WTC11 (cell line): ENCODE measurements around the gene MACF1. TPM values are rescaled to one million over a fixed set of nuclear protein-coding genes. Genes with fewer than 3 reads are reported as not detected.

ENCODE experiments used
- ATAC-seq: fragments of 200-7000 bp; cut with Tn5 transposase; 2 replicates; pipeline ENCODE4 v1.10.0; 2021; ENCODE audit warnings: mild to moderate bottlenecking, moderate library complexity
- CTCF ChIA-PET: fragments of 300-600 bp; sonication (Branson Sonifier 250); formaldehyde crosslinking; loops from one replicate; lab custom pipeline; 2021; ENCODE audit warnings: antibody characterized with exemption; lab: Charles Lee
- POLR2A ChIA-PET: fragments of 350-600 bp; sonication (Branson Sonifier 250); formaldehyde crosslinking; loops from one replicate; lab custom pipeline; 2021; ENCODE audit warnings: antibody characterized with exemption; lab: Charles Lee
- DNase-seq: peaks from one replicate; pipeline ENCODE4 v3.0.0; 2021; ENCODE audit warnings: low spot score
- H3K27ac Mint-ChIP-seq: 2 replicates; pipeline ENCODE4 v1.8.0; 2021; ENCODE audit warnings: mixed read lengths
- H3K27me3 Mint-ChIP-seq: 2 replicates; pipeline ENCODE4 v1.8.0; 2021; ENCODE audit warnings: low read depth, mild to moderate bottlenecking, moderate library complexity, mixed read lengths
- H3K36me3 Mint-ChIP-seq: 2 replicates; pipeline ENCODE4 v1.8.0; 2021; ENCODE audit warnings: mixed read lengths
- H3K4me1 Mint-ChIP-seq: 2 replicates; pipeline ENCODE4 v1.8.0; 2022; ENCODE audit warnings: mixed read lengths
- H3K4me3 Mint-ChIP-seq: 2 replicates; pipeline ENCODE4 v1.8.0; 2021; ENCODE audit warnings: mild to moderate bottlenecking, moderate library complexity, mixed read lengths
- H3K9me3 Mint-ChIP-seq: 2 replicates; pipeline ENCODE4 v1.8.0; 2021; ENCODE audit warnings: mixed read lengths
- ATF3 ChIP-seq: sonication (generic); formaldehyde crosslinking; conservative IDR thresholded peaks from 2 replicates; pipeline ENCODE4 v1.8.1; 2022; ENCODE audit warnings: mild to moderate bottlenecking, missing genetic modification reagents
- CREM ChIP-seq: sonication (generic); formaldehyde crosslinking; IDR thresholded peaks from 2 replicates; pipeline ENCODE4 v1.8.1; 2022; ENCODE audit warnings: mild to moderate bottlenecking, missing genetic modification reagents, moderate library complexity
- E2F5 ChIP-seq: sonication (generic); formaldehyde crosslinking; IDR thresholded peaks from 2 replicates; pipeline ENCODE4 v1.8.1; 2022; ENCODE audit warnings: mild to moderate bottlenecking, moderate library complexity, missing genetic modification reagents
- ELF4 ChIP-seq: sonication (generic); formaldehyde crosslinking; IDR thresholded peaks from 2 replicates; pipeline ENCODE4 v1.8.1; 2022; ENCODE audit warnings: low read depth, mild to moderate bottlenecking, moderate library complexity, missing genetic modification reagents
- FOXJ3 ChIP-seq: sonication (generic); formaldehyde crosslinking; IDR thresholded peaks from 2 replicates; pipeline ENCODE4 v1.9.0; 2021; ENCODE audit warnings: missing genetic modification reagents, mild to moderate bottlenecking, borderline replicate concordance
- FOXP1 ChIP-seq: sonication (generic); formaldehyde crosslinking; IDR thresholded peaks from 2 replicates; pipeline ENCODE4 v1.8.0; 2022; ENCODE audit warnings: missing genetic modification reagents, mild to moderate bottlenecking, moderate library complexity, borderline replicate concordance
- FOXP4 ChIP-seq: sonication (generic); formaldehyde crosslinking; IDR thresholded peaks from 2 replicates; pipeline ENCODE4 v1.8.0; 2022; ENCODE audit warnings: mild to moderate bottlenecking, missing genetic modification reagents
- GABPB1 ChIP-seq: sonication (generic); formaldehyde crosslinking; IDR thresholded peaks from 2 replicates; pipeline ENCODE4 v1.8.1; 2023; ENCODE audit warnings: mild to moderate bottlenecking, missing genetic modification reagents
- GRHL2 ChIP-seq: fragments of 250-450 bp; sonication (Bioruptor Pico); IDR thresholded peaks from 2 replicates; pipeline ENCODE4 v1.8.0; 2022; ENCODE audit warnings: mild to moderate bottlenecking, moderate library complexity; ENCODE audit not compliant: insufficient replicate concordance, severe bottlenecking
- HMGA2 ChIP-seq: fragments of 250-450 bp; sonication (Bioruptor Pico); IDR thresholded peaks from 2 replicates; pipeline ENCODE4 v1.4.0; 2021; ENCODE audit warnings: mild to moderate bottlenecking, moderate library complexity
- HMGXB4 ChIP-seq: sonication (generic); formaldehyde crosslinking; IDR thresholded peaks from 2 replicates; pipeline ENCODE4 v1.8.1; 2023; ENCODE audit warnings: mild to moderate bottlenecking, moderate library complexity, missing genetic modification reagents
- MAX ChIP-seq: sonication (generic); formaldehyde crosslinking; IDR thresholded peaks from 2 replicates; pipeline ENCODE4 v1.8.0; 2022; ENCODE audit warnings: mild to moderate bottlenecking, missing genetic modification reagents
- NFYB ChIP-seq: sonication (generic); formaldehyde crosslinking; conservative IDR thresholded peaks from 2 replicates; pipeline ENCODE4 v1.8.0; 2022; ENCODE audit warnings: low read depth, missing genetic modification reagents
- NR2C2 ChIP-seq: sonication (generic); formaldehyde crosslinking; IDR thresholded peaks from 2 replicates; pipeline ENCODE4 v1.8.0; 2022; ENCODE audit warnings: mild to moderate bottlenecking, missing genetic modification reagents
- PRDM15 ChIP-seq: sonication (generic); formaldehyde crosslinking; IDR thresholded peaks from 2 replicates; pipeline ENCODE4 v1.8.0; 2022; ENCODE audit warnings: missing genetic modification reagents
- PRRX2 ChIP-seq: fragments of 250-450 bp; sonication (Bioruptor Pico); IDR thresholded peaks from 2 replicates; pipeline ENCODE4 v1.8.0; 2021; ENCODE audit warnings: mild to moderate bottlenecking
- SMAD3 ChIP-seq: sonication (generic); formaldehyde crosslinking; IDR thresholded peaks from 2 replicates; pipeline ENCODE4 v1.8.0; 2022; ENCODE audit warnings: missing genetic modification reagents, mild to moderate bottlenecking, borderline replicate concordance
- TCF7 ChIP-seq: sonication (generic); formaldehyde crosslinking; IDR thresholded peaks from 2 replicates; pipeline ENCODE4 v1.8.0; 2022; ENCODE audit warnings: mild to moderate bottlenecking, low read depth, missing genetic modification reagents, moderate library complexity
- TEAD4 ChIP-seq: sonication (generic); formaldehyde crosslinking; IDR thresholded peaks from 2 replicates; pipeline ENCODE4 v1.8.0; 2022; ENCODE audit warnings: mild to moderate bottlenecking, missing genetic modification reagents
- ZMAT4 ChIP-seq: fragments of 250-450 bp; sonication (Bioruptor Pico); IDR thresholded peaks from 2 replicates; pipeline ENCODE4 v1.9.0; 2021; ENCODE audit warnings: mild to moderate bottlenecking
- ZNF138 ChIP-seq: sonication (generic); formaldehyde crosslinking; conservative IDR thresholded peaks from 2 replicates; pipeline ENCODE4 v1.8.1; 2022; ENCODE audit warnings: mild to moderate bottlenecking, moderate library complexity, missing genetic modification reagents
- total RNA-seq: library from RNA; stranded (reverse); gene quantifications from 3 replicates; pipeline ENCODE4 v1.2.3, GENCODE V29; 2021

The MACF1 gene
- total RNA-seq, 1 experiment from 2014 or later, result 327 TPM

GRCh38 chr1:39165488-39165887 lies 39.0 kb upstream of the MACF1 start (continued):
- TF ChIP-seq HMGXB4, result no peak
- no peak for TF ChIP-seq FOXP1 (CRISPR knock-in tag)
- TF ChIP-seq E2F5 (CRISPR knock-in tag), result no peak
- TF ChIP-seq CREM (CRISPR knock-in tag), result no peak

GRCh38 chr1:39167632-39168209 lies 36.8 kb upstream of the MACF1 start:
- Mint-ChIP-seq H3K27me3 (no peaks in the 10 kb centered on the region), H3K27ac (peak overlapping the region; percentile 66), H3K36me3 (no peaks in the 10 kb centered on the region), H3K4me1 (peaks cover 76% of the 10 kb centered on the region), H3K4me3 (no peak overlapping the region), H3K9me3 (no peaks in the 10 kb centered on the region)
- POLR2A ChIA-PET, result interaction anchor here (0.6 to 0.8 kb wide), 5 partner anchors 32 to 232 kb away, joined by 3 to 4 read pairs (median 3); no protein-coding TSS in a partner anchor
- TF ChIP-seq PRRX2 (no peak), CREM (CRISPR knock-in tag) (no peak), MAX (no peak), GABPB1 (no peak)
- no peak for ATAC-seq
- CTCF ChIA-PET, result interaction anchor here (0.8 to 7.8 kb wide), 7 partner anchors 10 to 60 kb away, joined by 3 to 72 read pairs (median 4); no protein-coding TSS in a partner anchor
- DNase-seq, result no peak

- POLR2A ChIA-PET, result interaction anchor here (0.6 to 1.3 kb wide), 3 partner anchors 10 to 231 kb away, joined by 3 to 4 read pairs (median 3); no protein-coding TSS in a partner anchor
- Mint-ChIP-seq H3K4me1 (peaks cover 80% of the 10 kb centered on the region), H3K4me3 (no peak overlapping the region)
- TF ChIP-seq FOXP4 (CRISPR knock-in tag), result no peak
- no peak for TF ChIP-seq SMAD3
- no peak for TF ChIP-seq NR2C2
- TF ChIP-seq ZNF138 (CRISPR knock-in tag), result no peak
- TF ChIP-seq ZMAT4 (CRISPR knock-in tag), result no peak
- TF ChIP-seq MAX, result no peak
- TF ChIP-seq TEAD4 (CRISPR knock-in tag), result no peak
- no peak for TF ChIP-seq ELF4
- no peak for TF ChIP-seq HMGA2 (CRISPR knock-in tag)
- no peak for TF ChIP-seq ATF3 (CRISPR knock-in tag)
- no peak for TF ChIP-seq NFYB
- no peak for TF ChIP-seq PRDM15
- TF ChIP-seq TCF7, result no peak
- TF ChIP-seq GRHL2 (CRISPR knock-in tag), result no peak
- no peak for TF ChIP-seq FOXJ3 (CRISPR knock-in tag)
Observed at GRCh38 chr1:39168301-39169080, 36.0 kb upstream of the MACF1 start.

More at GRCh38 chr1:39168301-39169080, 36.0 kb upstream of the MACF1 start:
- ATAC-seq (no peak), DNase-seq (no peak)
- Mint-ChIP-seq H3K9me3 (no peaks in the 10 kb centered on the region), H3K27ac (peak overlapping the region; percentile 81), H3K27me3 (no peaks in the 10 kb centered on the region), H3K36me3 (no peaks in the 10 kb centered on the region)
- CTCF ChIA-PET, result interaction anchor here (0.8 to 7.8 kb wide), 7 partner anchors 9 to 61 kb away, joined by 3 to 72 read pairs (median 4); no protein-coding TSS in a partner anchor
